Mammary epithelial cell (primary cell): Measurements from ENCODE around the gene ZBTB16.

Source experiments
- EZH2 ChIP-seq: IDR thresholded peaks from 2 replicates; pipeline ENCODE4 v1.6.1; 2012; ENCODE audit warnings: low read length, inconsistent platforms, borderline replicate concordance
- TF ChIP-seq, protein P1 (sequence below), 2 donors: IDR thresholded peaks in 1 of 2; conservative IDR thresholded peaks in 1 of 2; 2 replicates each; pipeline ENCODE4 v1.5.1; 2011 to 2012; ENCODE audit warnings: inconsistent platforms in 2 of 2, low read length in 2 of 2, mild to moderate bottlenecking in 2 of 2, control low read depth in 1 of 2, low read depth in 1 of 2; ENCODE audit not compliant: insufficient read depth in 1 of 2; ENCODE audit errors: extremely low read depth in 1 of 2

DNA sequence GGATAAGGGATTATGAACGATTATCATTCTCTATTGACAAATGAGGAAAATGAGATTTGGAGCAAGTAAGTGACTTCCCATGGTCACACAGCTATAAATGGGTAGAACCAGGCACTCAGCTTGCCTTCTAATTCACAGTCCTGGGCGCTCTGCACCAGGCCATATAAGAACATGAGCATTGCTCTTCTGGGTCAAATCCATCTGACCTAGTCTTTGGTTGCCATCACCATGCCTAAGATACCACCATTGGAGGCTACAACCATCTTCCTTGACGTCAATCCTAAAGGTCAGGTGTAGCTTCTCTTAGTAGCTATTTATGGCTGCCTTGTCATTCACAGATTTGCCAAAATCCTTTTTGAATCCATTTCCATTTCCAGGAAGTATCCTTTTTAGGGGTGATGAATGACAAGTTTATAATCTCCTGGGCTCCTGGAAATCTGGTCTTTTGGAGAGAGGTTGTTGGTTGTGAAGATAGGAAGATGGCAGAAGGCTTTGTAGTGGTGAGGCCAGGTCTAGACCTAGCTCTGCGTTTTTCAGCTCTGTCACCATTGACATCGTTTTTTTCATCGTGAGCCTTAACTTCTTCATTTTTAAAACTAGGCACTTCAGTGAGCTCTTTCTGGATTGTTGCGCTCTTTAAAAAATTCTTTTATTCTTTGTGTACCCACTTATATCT, 11.1 kb downstream of the ZBTB16 start:
- TF ChIP-seq, protein P1, sequence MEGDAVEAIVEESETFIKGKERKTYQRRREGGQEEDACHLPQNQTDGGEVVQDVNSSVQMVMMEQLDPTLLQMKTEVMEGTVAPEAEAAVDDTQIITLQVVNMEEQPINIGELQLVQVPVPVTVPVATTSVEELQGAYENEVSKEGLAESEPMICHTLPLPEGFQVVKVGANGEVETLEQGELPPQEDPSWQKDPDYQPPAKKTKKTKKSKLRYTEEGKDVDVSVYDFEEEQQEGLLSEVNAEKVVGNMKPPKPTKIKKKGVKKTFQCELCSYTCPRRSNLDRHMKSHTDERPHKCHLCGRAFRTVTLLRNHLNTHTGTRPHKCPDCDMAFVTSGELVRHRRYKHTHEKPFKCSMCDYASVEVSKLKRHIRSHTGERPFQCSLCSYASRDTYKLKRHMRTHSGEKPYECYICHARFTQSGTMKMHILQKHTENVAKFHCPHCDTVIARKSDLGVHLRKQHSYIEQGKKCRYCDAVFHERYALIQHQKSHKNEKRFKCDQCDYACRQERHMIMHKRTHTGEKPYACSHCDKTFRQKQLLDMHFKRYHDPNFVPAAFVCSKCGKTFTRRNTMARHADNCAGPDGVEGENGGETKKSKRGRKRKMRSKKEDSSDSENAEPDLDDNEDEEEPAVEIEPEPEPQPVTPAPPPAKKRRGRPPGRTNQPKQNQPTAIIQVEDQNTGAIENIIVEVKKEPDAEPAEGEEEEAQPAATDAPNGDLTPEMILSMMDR (conservative IDR thresholded peaks at IDR 0.05 in 1 of 2, IDR thresholded peaks at IDR 0.05 in 1 of 2; ENCODE audit: extremely low read depth in 1 of 2, insufficient read depth in 1 of 2, low read depth in 1 of 2, low read length in 2 of 2), result no peak
- no peak for TF ChIP-seq EZH2
